ENCODE data around the gene GPR108.
"Not testable (repeated sequence)": the region's sequence is repeated elsewhere in the genome, so short reads cannot be mapped to it uniquely, and the experiment has no call there.

Gene GPR108

GRCh38 chr19:6760606-6761005, 23.2 kb upstream of the GPR108 start:
- DNase-seq: no peak

- no peak for DNase-seq
Observed at GRCh38 chr19:6754653-6755463, 17.5 kb upstream of the GPR108 start.

GRCh38 chr19:6754136-6754535, 16.8 kb upstream of the GPR108 start:
- DNase-seq: no peak

- peak; percentile 72 for DNase-seq
Observed at GRCh38 chr19:6753178-6754031, 16.0 kb upstream of the GPR108 start.

GRCh38 chr19:6752256-6753177, 15.1 kb upstream of the GPR108 start:
- no peak for DNase-seq

- DNase-seq: no peak
Observed at GRCh38 chr19:6751189-6751588, 13.8 kb upstream of the GPR108 start.

GRCh38 chr19:6750062-6750461, 12.7 kb upstream of the GPR108 start:
- DNase-seq: peak; percentile 65

- not testable (repeated sequence) for DNase-seq
Observed at GRCh38 chr19:6748543-6748942, 11.2 kb upstream of the GPR108 start.

- no peak for DNase-seq
Observed at GRCh38 chr19:6745965-6746364, 8.6 kb upstream of the GPR108 start.

GRCh38 chr19:6744381-6745301, 7.3 kb upstream of the GPR108 start:
- DNase-seq: peak; percentile 89

- no peak for DNase-seq
Observed at GRCh38 chr19:6743714-6744380, 6.5 kb upstream of the GPR108 start.

GRCh38 chr19:6743066-6743465, 5.7 kb upstream of the GPR108 start:
- no peak for DNase-seq

- DNase-seq: peak; percentile 84
Observed at GRCh38 chr19:6740589-6741343, 3.4 kb upstream of the GPR108 start.

GRCh38 chr19:6739883-6740588, 2.7 kb upstream of the GPR108 start:
- DNase-seq: no peak

GRCh38 chr19:6739390-6739882, 2.1 kb upstream of the GPR108 start, which contains the start of gene TRIP10:
Gene TRIP10 (plus strand): TSS chr19:6739680. CDS start chr19:6739762, 82 bp downstream.
- peak; percentile 92 for DNase-seq

- DNase-seq: peak; percentile 69
Observed at GRCh38 chr19:6738787-6739389, 1.5 kb upstream of the GPR108 start.

GRCh38 chr19:6737873-6738786, 750 bp upstream of the GPR108 start:
- DNase-seq: peak; percentile 78

GRCh38 chr19:6736917-6737283, 480 bp downstream of the GPR108 start:
- DNase-seq: no peak
